ENCODE measurements around the gene GRM4. TPM values are rescaled to one million over a fixed set of nuclear protein-coding genes. Genes with fewer than 3 reads are reported as not detected.

The GRM4 gene
- total and polyA plus RNA-seq, 9 of the 15 experiments (the other 6 are each of a cell fraction or from before 2014, with no cell fraction given) = 0.18 TPM; not detected in 8

DNA sequence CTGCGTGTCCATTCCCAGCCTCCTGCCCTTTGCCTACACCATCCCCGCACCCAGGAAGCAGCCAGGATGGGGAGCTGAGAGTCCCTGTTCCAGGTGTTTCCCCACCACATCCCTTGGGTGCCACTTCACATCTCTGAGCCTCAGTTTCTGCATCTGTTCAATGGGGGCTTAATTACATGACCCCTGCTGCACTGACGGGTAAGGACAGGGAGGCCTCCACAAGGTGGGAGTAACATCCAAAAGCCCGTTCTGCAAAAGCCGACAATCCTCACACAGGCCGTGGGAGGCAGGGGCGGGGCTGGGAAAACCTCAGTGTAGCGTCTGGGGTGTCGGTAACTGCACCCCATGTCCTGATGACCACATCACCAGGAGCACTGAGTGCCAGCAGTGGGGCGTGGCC, 41.3 kb downstream of the GRM4 start:
- H3K9ac ChIP-seq (ENCODE audit: insufficient read depth in 1 of 2, low read depth in 2 of 2, low read length in 2 of 2) = no peak overlapping the region
- no peak overlapping the region for H2AFZ ChIP-seq (ENCODE audit: low read depth, low read length)
- intact Hi-C loops (cut with micrococcal nuclease) = no loop called here
- peaks cover 64 to 97% of the 10 kb centered on the region in 2 experiments; a peak in 4 of 5 replicates for H3K27me3 ChIP-seq (ENCODE audit: control insufficient read depth in 2 of 2, insufficient read depth in 2 of 2, low read length in 2 of 2)
- DNase-seq (ENCODE audit: extremely low read depth in 1 of 4, low spot score in 3 of 4) = no peak
- FAIRE-seq = no peak
- H3K27ac ChIP-seq (ENCODE audit: extremely low read depth, low read depth, low read length) = no peak overlapping the region
- no TSS peak for BruUV-seq (replicated peaks)
- H3K4me3 ChIP-seq = no peak overlapping the region
- 2% methylated on average over 10 of the region's 10 CpGs for WGBS (ENCODE audit: insufficient coverage, low coverage, missing lambda C conversion rate)
- no peak overlapping the region for H3K4me2 ChIP-seq (ENCODE audit: insufficient read depth, low read length)
- ATAC-seq = no peak
- H3K4me1 ChIP-seq (replicated peaks in 1 of 2; ENCODE audit: control insufficient read depth in 2 of 2, insufficient read depth in 2 of 2, low read length in 2 of 2) = peaks cover 0 to 18% of the 10 kb centered on the region in 2 experiments; a peak in 2 of 5 replicates
- CTCF ChIA-PET (ENCODE audit: low intra/inter-chr PET ratio) = no interaction called here
- H3K79me2 ChIP-seq (ENCODE audit: control insufficient read depth, insufficient read depth, low read length) = no peaks in the 10 kb centered on the region
- H3K9me1 ChIP-seq (ENCODE audit: control insufficient read depth, insufficient read depth, low read length) = peaks cover 5% of the 10 kb centered on the region
- TF ChIP-seq RBM25 (IDR thresholded peaks at IDR 0.05; ENCODE audit: low read depth, low read length, severe bottlenecking) = peak; percentile 13
- TF ChIP-seq EZH2 (IDR thresholded peaks at IDR 0.05; ENCODE audit: borderline replicate concordance, low read depth, low read length) = peak; percentile 64; the same call in 1 of the 2 replicates
- TF ChIP-seq MXI1 (IDR thresholded peaks at IDR 0.05; ENCODE audit: low read depth, low read length) = no peak
- no peak for TF ChIP-seq CEBPB (tag; IDR thresholded peaks at IDR 0.05)
- TF ChIP-seq, protein P1, sequence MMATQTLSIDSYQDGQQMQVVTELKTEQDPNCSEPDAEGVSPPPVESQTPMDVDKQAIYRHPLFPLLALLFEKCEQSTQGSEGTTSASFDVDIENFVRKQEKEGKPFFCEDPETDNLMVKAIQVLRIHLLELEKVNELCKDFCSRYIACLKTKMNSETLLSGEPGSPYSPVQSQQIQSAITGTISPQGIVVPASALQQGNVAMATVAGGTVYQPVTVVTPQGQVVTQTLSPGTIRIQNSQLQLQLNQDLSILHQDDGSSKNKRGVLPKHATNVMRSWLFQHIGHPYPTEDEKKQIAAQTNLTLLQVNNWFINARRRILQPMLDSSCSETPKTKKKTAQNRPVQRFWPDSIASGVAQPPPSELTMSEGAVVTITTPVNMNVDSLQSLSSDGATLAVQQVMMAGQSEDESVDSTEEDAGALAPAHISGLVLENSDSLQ (IDR thresholded peaks at IDR 0.05) = no peak
- no peak for TF ChIP-seq FOXA3 (CRISPR knock-in tag; conservative IDR thresholded peaks at IDR 0.05 in 1 of 2, IDR thresholded peaks at IDR 0.05 in 1 of 2)
- no peak for TF ChIP-seq IRF2 (CRISPR knock-in tag; IDR thresholded peaks at IDR 0.05)
- TF ChIP-seq ZBTB17 (CRISPR knock-in tag; IDR thresholded peaks at IDR 0.05) = no peak
- in situ Hi-C loops (cut with MboI) = no loop called here
- POLR2A ChIA-PET = interaction anchor here (0.9 to 1.5 kb wide), 2 partner anchors 10 to 20 kb away, joined by 3 to 4 read pairs; no protein-coding TSS in a partner anchor
- no peaks in the 10 kb centered on the region for H3K36me3 ChIP-seq (ENCODE audit: control insufficient read depth, insufficient read depth, low read length)
- no peaks in the 10 kb centered on the region for H3K9me3 ChIP-seq (replicated peaks; ENCODE audit: control insufficient read depth, insufficient read depth, low read depth, low read length)
- peaks cover 58% of the 10 kb centered on the region for H4K20me1 ChIP-seq (replicated peaks; ENCODE audit: control insufficient read depth, insufficient read depth, low read length)
